Ascending aorta (tissue), 2 donors: Measurements from ENCODE around the gene VPS37C. TPM values are rescaled to one million over a fixed set of nuclear protein-coding genes. Genes with fewer than 3 reads are reported as not detected.

Experiments
- DNase-seq, 2 donors: peaks; one replicate each; pipeline ENCODE4 v3.0.0-alpha.2; 2019; ENCODE audit warnings: low spot score in 2 of 2
- H3K27ac ChIP-seq, 2 donors: fragments of 200-600 bp; sonication (generic); one replicate each; pipeline ENCODE4 v1.5.1; 2016 to 2017; ENCODE audit warnings: mild to moderate bottlenecking in 1 of 2
- H3K27me3 ChIP-seq: fragments of 200-600 bp; sonication (generic); one replicate; pipeline ENCODE4 v1.5.1; 2017
- H3K36me3 ChIP-seq, 2 donors: fragments of 200-600 bp; sonication (generic); one replicate each; pipeline ENCODE4 v1.5.1; 2016
- H3K4me1 ChIP-seq, 2 donors: fragments of 200-600 bp; sonication (generic); one replicate each; pipeline ENCODE4 v1.5.1; 2016 to 2017; ENCODE audit warnings: mild to moderate bottlenecking in 1 of 2
- H3K4me3 ChIP-seq, 2 donors: fragments of 200-600 bp; sonication (generic); one replicate each; pipeline ENCODE4 v1.5.1; 2016 to 2017; ENCODE audit warnings: mild to moderate bottlenecking in 1 of 2
- H3K9me3 ChIP-seq, 2 donors: fragments of 200-600 bp; sonication (generic); one replicate each; pipeline ENCODE4 v1.5.1; 2016
- intact Hi-C: fragments of 100-400 bp; cut with DNase I; formaldehyde crosslinking; loops from one replicate; pipeline ENCODE4 v1.15.1; 2023
- total RNA-seq: library from RNA; depleted of rRNA; stranded (reverse); fragments of >200 nt; gene quantifications from one replicate; pipeline ENCODE4 v1.1.0, GENCODE V29; 2016
- TF ChIP-seq, protein P1 (sequence below), 3 experiments: fragments of 200-600 bp in 2 of 3; fragments of 450-650 bp in 1 of 3; sonication (generic) in 2 of 3; IDR thresholded peaks; one replicate each; pipeline ENCODE4 v1.5.1; 2016 to 2019; ENCODE audit warnings: antibody characterized with exemption in 3 of 3, mild to moderate bottlenecking in 1 of 3, moderate library complexity in 1 of 3

The VPS37C gene
- total RNA-seq, 1 donor from 2014 or later, result 25.8 TPM

DNA sequence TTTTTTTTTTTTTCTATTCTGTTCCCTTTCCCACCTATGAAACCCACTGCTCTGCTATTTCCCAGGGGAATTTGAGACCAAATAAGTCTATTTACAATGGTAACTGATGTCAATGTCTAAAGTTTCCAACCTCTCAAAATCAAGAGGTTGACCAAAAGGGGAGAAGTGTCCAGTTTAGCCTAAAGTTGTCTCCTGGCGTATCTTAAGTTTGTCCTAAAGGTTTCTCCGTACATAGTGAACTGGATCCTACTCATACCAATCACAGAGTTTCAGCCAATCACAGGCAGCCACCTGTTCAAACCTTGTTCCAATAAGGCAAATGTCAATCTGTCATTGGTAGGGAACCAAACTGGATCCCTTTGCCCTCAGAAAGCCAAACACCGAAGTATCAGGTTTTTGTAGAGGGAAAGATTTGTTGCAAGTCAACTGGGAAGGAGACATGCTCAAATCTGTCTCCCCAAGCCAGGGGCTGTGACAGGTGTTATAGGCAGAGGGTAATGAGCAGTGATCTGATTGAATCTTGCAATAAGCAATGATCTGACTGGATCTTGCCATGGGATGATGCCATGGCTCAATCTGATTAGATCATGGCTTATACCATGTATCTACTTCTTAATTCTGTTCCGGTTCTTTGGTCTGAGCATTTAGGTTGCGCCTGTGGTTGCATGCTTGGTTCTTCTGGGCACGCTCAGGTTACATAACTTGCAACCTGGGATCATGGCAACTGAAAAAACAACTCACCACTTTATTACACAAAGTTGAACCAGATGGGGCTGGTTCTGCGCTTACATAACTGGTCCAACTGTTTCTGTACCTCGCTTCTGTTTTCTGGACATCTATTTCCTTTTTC lies 1.1 kb upstream of the VPS37C start:
- intact Hi-C loops, result loop anchor here (5.0 kb wide), 2 partner anchors 320 to 1545 kb away; partner anchors contain the start of genes CCDC86 and OSBP

DNA sequence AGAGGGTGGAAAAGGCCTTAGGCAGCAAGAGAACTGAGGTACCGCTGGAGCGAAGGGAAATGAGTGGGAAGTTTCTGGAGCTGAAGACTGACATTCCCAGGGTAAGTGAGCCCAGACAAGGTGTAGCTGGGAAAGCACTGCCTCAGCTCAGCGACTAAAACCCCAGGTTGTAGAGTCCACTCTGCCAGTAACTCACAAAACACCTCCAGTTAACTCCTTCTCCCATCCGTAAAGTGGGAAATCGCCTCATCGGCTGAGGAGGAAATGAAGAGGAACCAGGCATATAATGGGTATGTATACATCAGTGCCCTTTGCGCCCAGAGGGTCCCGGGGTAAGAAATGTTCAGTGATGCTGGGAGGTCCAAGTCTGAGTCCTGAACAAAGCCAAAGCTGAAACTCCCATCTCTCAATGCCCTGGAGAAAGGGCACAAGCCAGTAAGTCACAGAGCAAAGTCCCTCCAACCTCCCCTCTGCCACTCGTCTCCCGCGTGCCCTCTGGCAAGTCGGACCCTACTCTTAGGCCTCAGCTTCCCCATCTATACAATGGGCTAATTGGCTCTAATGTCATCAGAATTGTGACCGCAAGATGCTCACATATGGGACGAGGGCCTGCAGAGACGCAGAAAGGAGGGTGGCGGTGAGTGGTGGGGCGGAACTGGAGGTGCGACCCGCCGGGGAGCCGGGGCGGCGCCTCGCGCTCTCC lies 588 bp downstream of the VPS37C start:
- TF ChIP-seq, protein P1, sequence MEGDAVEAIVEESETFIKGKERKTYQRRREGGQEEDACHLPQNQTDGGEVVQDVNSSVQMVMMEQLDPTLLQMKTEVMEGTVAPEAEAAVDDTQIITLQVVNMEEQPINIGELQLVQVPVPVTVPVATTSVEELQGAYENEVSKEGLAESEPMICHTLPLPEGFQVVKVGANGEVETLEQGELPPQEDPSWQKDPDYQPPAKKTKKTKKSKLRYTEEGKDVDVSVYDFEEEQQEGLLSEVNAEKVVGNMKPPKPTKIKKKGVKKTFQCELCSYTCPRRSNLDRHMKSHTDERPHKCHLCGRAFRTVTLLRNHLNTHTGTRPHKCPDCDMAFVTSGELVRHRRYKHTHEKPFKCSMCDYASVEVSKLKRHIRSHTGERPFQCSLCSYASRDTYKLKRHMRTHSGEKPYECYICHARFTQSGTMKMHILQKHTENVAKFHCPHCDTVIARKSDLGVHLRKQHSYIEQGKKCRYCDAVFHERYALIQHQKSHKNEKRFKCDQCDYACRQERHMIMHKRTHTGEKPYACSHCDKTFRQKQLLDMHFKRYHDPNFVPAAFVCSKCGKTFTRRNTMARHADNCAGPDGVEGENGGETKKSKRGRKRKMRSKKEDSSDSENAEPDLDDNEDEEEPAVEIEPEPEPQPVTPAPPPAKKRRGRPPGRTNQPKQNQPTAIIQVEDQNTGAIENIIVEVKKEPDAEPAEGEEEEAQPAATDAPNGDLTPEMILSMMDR (IDR thresholded peaks at IDR 0.05), result no peak
- H3K9me3 ChIP-seq, result no peaks in the 10 kb centered on the region
- H3K36me3 ChIP-seq, result no peaks in the 10 kb centered on the region
- H3K4me3 ChIP-seq, result peak overlapping the region; percentile 73 to 91
- intact Hi-C loops, result loop anchor here (2.0 to 5.0 kb wide), 3 partner anchors 254 to 1543 kb away; partner anchors contain the start of genes CCDC86, OSBP and PRPF19
- H3K4me1 ChIP-seq, result peaks cover 3 to 24% of the 10 kb centered on the region in 2 donors
- H3K27me3 ChIP-seq, result no peaks in the 10 kb centered on the region
- DNase-seq, result peak in 1 of 2 donors; percentile 58
- H3K27ac ChIP-seq, result peak overlapping the region; percentile 96 to 99

More for the DNA sequence above, 1.1 kb upstream of the VPS37C start:
- Histone ChIP-seq H3K36me3 (no peaks in the 10 kb centered on the region), H3K4me3 (peak overlapping the region; percentile 73 to 91), H3K4me1 (peaks cover 3 to 24% of the 10 kb centered on the region in 2 donors), H3K27me3 (no peaks in the 10 kb centered on the region), H3K9me3 (no peaks in the 10 kb centered on the region), H3K27ac (peak overlapping the region; percentile 96 to 99)
- DNase-seq, result no peak
- TF ChIP-seq, protein P1 (IDR thresholded peaks at IDR 0.05), result no peak

DNA sequence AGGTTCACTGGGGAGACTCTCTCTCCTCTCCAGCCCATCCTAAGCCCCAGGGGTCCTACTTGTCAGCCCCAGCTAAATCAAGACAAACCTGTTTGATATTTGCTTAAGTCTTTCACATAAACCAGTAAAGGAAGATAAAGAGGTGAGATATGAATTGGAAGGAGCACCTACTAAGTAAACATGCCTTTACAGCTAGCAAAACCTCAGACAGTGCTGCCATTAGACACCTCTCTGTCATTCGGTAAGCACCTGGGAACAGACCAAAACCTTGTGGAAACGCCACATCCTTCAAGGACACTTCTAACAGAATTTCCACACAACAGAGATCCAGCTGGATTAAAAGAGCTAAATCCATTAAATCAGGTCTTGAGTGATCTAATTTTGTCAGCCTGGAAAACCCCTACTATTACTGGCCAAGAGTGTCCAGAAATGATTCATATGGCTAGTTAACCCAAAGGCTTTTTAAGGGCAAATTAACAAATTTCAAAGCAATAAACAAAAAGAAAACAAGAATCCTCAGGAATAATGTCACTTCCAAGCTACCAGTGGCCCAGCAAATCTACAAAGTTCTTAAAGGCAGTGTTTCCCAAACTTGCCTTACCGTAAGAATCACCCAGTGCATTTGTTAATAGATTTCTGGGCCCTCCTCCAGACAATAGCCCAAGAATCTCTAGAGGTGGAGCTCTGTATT lies 2.4 kb downstream of the VPS37C start:
- Histone ChIP-seq H3K4me3 (peak overlapping the region in 1 of 2 donors; percentile 91), H3K4me1 (peaks cover 3 to 24% of the 10 kb centered on the region in 2 donors), H3K9me3 (peaks cover 0 to 13% of the 10 kb centered on the region in 2 donors), H3K36me3 (no peaks in the 10 kb centered on the region), H3K27ac (peak overlapping the region; percentile 96 to 99), H3K27me3 (no peaks in the 10 kb centered on the region)
- TF ChIP-seq, protein P1 (IDR thresholded peaks at IDR 0.05), result no peak
- intact Hi-C loops, result loop anchor here (10.0 kb wide), 1 partner anchor 1604 kb away; no protein-coding TSS in a partner anchor
- peak in 1 of 2 donors; percentile 30 for DNase-seq

DNA sequence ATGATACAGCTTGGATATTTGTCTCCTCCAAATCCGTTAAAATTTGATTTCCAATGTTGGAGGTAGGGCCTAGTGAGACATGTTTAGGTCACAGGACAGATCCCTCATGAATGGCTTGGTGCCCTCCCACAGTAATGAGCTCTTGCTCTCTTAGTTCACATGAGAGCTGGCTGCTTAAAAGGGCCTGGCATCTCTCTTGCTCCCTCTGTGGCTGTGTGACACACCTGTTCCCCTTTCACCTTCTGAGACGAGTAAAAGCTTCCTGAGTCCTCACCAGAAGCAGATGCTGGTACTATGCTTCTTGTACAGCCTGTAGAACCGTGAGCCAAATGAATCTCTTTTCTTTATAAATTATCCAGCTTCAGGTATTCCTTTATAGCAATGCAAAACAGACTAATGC lies 3.5 kb downstream of the VPS37C start:
- no peaks in the 10 kb centered on the region for H3K36me3 ChIP-seq
- H3K4me3 ChIP-seq, result no peak overlapping the region
- H3K9me3 ChIP-seq, result peaks cover 0 to 13% of the 10 kb centered on the region in 2 donors
- TF ChIP-seq, protein P1 (IDR thresholded peaks at IDR 0.05), result no peak
- no peak for DNase-seq
- no peak overlapping the region for H3K27ac ChIP-seq
- intact Hi-C loops, result loop anchor here (10.0 kb wide), 1 partner anchor 1603 kb away; no protein-coding TSS in a partner anchor
- H3K27me3 ChIP-seq, result no peaks in the 10 kb centered on the region
- peaks cover 7 to 34% of the 10 kb centered on the region in 2 donors for H3K4me1 ChIP-seq

DNA sequence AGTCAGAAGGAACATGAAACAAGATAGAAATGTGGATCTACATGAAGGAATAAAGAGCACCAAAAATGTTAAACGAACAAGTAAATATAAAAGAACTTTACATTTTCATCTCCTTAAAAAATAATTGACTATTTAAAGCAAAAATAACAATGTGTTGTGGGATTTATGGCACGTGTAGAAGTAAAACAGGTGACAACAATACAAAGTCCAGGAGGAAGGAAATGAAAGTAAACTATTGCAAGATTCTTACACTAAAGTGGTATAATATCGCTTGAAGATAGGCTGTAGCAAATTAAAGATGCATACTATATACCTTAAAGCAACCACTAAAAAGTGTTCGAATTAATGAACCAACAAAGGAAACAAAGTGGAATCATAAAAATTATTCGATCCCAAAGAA lies 5.5 kb downstream of the VPS37C start:
- Histone ChIP-seq H3K27ac (no peak overlapping the region), H3K9me3 (peaks cover 0 to 13% of the 10 kb centered on the region in 2 donors), H3K4me3 (no peak overlapping the region), H3K36me3 (no peaks in the 10 kb centered on the region), H3K4me1 (peaks cover 11 to 43% of the 10 kb centered on the region in 2 donors), H3K27me3 (no peaks in the 10 kb centered on the region)
- intact Hi-C loops, result loop anchor here (10.0 kb wide), 1 partner anchor 1601 kb away; no protein-coding TSS in a partner anchor
- TF ChIP-seq, protein P1 (IDR thresholded peaks at IDR 0.05), result no peak
- no peak for DNase-seq
